ENCODE measurements around the gene TMEM9B.

TMEM9B gene

GRCh38 chr11:8932564-8933180, 31.6 kb downstream of the TMEM9B start, which contains the start of gene C11orf16:
Gene C11orf16, minus strand, starts transcription at chr11:8932947. Its CDS starts 639 bp downstream, at chr11:8932308.
- DNase-seq (ENCODE audit: extremely low read depth in 1 of 2, low read depth in 1 of 2): no peak

DNA sequence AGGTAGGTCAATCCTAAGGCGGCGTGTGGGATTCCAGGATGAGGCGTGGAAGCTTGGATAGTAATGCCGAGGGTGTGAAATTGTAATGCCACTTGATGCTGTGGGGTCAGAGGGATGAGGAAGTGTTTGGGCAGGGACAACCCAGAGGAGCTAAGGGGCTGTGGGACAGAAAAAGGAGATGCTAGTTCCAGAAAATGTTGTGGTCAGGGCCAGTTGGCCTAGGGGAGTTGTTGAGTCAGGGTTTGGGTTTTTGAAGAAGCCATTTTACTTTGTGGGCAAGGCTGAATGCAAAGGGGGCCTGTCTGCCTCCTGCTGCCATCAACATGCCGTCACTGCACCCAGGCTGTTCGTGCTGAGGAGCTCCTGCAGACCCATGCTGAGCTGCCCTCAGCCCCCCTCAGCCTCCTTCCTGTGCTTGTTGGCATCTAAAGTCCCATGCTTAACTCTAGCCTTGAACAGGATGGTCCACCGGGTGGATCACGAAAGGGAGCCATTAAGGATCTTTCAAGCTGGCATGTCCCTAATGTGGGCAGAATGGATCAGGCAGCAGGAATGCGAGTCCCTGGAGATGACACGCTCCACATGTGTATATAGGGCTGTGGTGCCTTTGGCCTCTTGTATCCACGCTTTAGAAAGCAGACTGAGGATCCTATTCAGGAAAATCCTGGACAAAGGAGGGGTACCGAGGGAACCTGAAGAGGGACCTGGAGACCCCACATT, 33.6 kb downstream of the TMEM9B start:
- DNase-seq (ENCODE audit: extremely low read depth in 1 of 2, low read depth in 1 of 2): no peak

- no peak for DNase-seq (ENCODE audit: extremely low read depth in 1 of 2, low read depth in 1 of 2)
Observed at GRCh38 chr11:8928981-8929615, 35.1 kb downstream of the TMEM9B start.

DNA sequence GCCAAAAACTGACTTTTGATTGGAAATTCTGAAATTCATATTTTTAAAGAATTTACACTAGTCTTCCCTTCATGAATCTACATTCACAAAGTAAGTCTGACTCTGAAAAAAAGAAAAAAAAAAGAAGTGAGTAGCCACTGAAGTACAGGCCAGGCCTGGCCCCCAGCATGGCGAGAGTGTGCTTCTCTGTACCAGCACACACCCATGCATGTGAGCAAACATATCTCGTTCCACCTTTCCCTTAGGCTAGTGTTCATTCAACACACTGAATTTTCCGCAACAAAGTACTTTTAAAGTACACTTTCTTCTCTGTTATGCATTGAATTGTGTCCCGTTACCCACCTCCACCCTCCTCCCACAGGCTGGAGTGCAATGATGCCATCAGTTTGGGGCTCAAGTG, 36.0 kb downstream of the TMEM9B start:
- DNase-seq (ENCODE audit: extremely low read depth in 1 of 2, low read depth in 1 of 2): no peak

DNA sequence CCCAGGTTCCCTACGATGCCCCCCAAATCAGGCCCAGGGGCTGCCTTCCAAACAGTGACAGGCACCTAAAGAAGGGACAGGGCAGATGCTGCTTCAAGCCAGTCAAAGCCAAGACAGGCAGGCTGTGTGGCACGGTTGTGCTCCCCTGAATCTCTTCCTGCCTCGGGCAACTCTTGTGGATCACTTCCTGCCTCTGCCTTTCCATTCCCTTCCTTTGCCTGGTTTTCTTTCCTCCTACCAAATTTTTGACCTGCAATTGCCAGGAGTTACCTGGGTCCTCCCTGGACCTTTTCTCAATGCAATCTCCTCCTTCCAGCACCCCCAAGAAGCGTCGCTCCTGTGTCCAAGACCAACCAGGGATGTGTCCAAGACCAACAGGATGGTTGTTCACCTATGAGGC, 37.0 kb downstream of the TMEM9B start:
- no peak for DNase-seq (ENCODE audit: extremely low read depth in 1 of 2, low read depth in 1 of 2)

GRCh38 chr11:8926236-8926635, 38.0 kb downstream of the TMEM9B start:
- no peak for DNase-seq (ENCODE audit: extremely low read depth in 1 of 2, low read depth in 1 of 2)

DNA sequence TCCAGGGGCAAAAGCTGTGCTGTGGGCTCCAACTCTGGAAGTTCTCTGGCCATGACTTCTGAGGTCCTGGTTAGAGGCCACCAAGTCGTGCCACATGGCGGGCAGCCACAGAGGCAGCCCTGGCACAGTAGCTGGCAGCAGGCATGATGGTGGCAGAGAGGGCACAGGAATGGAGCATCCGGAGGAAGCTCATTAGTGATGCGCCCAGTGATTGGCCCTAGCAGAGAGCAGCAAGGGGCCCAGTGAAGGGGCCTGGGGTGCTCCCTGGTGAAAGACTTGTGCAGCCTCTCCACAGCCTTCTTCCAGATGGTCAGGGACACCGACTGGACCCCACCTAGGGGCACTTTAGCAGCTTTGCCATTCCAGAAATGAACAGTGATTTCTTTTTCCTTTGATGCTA, 38.5 kb downstream of the TMEM9B start:
- no peak for DNase-seq (ENCODE audit: extremely low read depth in 1 of 2, low read depth in 1 of 2)

DNA sequence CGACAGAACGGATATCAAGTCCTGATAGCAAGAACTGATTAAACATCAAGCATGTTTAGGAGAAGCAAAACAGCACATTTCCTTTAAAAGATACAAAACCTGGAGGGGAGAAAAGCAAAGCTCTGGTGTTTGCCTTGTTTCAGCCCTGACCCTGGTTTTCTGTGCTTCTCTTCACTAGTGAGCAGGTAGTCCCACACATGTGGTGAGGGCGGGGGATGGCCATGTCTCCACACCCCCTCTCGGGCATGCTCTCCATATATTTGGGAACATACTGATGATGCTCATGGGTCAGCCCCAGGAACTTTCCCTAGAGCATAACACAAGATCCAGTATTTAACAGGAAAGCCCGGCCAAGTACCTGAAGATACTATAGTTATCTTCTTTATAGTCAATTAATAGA, 41.6 kb downstream of the TMEM9B start:
- no peak for DNase-seq (ENCODE audit: extremely low read depth in 1 of 2, low read depth in 1 of 2)

- no peak for DNase-seq (ENCODE audit: extremely low read depth in 1 of 2, low read depth in 1 of 2)
Observed at GRCh38 chr11:8917157-8917825, 47.0 kb downstream of the TMEM9B start.

- DNase-seq (ENCODE audit: extremely low read depth in 1 of 2, low read depth in 1 of 2): no peak
Observed at GRCh38 chr11:8914661-8915018, 49.6 kb downstream of the TMEM9B start.

- peak; percentile 7 to 20 for DNase-seq (ENCODE audit: extremely low read depth in 1 of 2, low read depth in 1 of 2)
Observed at GRCh38 chr11:8913961-8914660, 50.1 kb downstream of the TMEM9B start.

- peak; percentile 52 to 66 for DNase-seq (ENCODE audit: extremely low read depth in 1 of 2, low read depth in 1 of 2)
Observed at GRCh38 chr11:8911029-8911823, 53.0 kb downstream of the TMEM9B start, which contains the start of gene AKIP1. Gene AKIP1, plus strand, starts transcription at chr11:8911189. Its CDS starts 261 bp downstream, at chr11:8911450.

- peak in 1 of 2 donors; percentile 0 for DNase-seq (ENCODE audit: extremely low read depth in 1 of 2, low read depth in 1 of 2)
Observed at GRCh38 chr11:8910649-8911026, 53.6 kb downstream of the TMEM9B start.

DNA sequence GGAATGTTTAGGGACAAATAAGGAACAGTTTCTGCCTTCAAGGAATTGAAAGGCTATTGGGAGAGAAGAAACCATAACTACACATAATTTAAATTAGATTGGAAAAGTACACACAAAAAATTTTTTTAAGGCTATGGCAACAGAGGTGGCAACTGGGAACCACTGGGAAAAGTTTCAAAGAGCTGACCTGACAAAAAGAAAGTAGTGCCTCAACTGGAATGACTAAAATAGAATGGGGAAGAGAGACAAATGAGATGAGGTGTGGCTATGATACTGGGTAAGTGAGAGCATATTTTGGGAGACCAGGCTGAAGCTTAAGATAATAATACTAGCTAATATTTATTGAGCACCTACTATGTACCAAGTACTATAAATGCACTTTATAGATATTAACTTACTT, 56.1 kb downstream of the TMEM9B start:
- DNase-seq (ENCODE audit: extremely low read depth in 1 of 2, low read depth in 1 of 2): no peak

DNA sequence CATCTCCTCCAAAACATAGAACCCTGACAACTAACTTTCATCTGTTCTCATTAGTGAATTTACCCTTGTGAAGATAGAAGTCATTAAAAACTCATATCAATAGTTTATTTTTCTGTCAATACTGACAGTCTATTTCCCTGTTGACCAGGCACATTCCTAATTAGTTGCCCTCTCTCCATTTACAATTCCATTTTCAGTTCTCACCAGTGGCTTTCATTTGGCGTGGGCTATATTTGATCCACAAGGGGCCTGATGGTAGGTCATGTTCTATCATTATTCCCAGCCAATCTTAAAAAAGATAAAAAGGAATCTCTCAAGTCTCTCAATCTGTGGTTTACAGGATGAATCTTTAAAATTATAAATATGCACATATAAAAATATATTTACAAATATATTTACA, 57.1 kb downstream of the TMEM9B start:
- DNase-seq (ENCODE audit: extremely low read depth in 1 of 2, low read depth in 1 of 2): no peak

DNA sequence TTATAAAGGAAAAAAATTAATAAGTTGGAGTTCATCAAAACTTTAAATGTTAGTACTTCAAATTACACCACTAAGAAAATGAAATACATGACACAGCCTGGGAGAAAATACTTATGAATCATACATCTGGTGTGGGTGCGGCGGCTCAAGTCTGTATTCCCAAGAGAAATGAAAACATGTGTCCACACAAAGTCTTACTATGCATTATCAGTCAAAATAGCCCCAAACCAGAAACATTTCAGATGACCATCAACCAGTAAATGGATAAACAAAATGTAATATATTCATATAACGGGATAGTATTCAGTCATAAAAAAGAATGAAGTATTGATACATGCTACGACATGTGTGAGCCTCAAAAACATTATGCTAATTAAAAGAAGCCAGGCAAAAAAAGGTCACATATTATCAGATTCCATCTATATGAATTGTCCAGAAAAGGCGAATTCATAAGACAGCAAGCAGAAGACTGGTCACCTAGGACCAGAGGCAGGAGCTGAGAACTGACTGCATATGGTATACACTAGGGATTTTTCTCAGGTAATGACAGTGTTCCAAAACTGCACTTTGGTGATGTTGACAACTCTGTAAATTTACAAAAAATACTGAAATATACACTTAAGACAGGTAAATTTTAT, 58.6 kb downstream of the TMEM9B start:
- DNase-seq (ENCODE audit: extremely low read depth in 1 of 2, low read depth in 1 of 2): no peak

GRCh38 chr11:8899119-8899753, 65.0 kb downstream of the TMEM9B start:
- DNase-seq (ENCODE audit: extremely low read depth in 1 of 2, low read depth in 1 of 2): no peak

Data from activated CD8-positive, alpha-beta memory T cell treated with anti-CD3 and anti-CD28 coated beads for 1 hour (primary cell).